ENCODE results near the gene ITPK1.

DNA sequence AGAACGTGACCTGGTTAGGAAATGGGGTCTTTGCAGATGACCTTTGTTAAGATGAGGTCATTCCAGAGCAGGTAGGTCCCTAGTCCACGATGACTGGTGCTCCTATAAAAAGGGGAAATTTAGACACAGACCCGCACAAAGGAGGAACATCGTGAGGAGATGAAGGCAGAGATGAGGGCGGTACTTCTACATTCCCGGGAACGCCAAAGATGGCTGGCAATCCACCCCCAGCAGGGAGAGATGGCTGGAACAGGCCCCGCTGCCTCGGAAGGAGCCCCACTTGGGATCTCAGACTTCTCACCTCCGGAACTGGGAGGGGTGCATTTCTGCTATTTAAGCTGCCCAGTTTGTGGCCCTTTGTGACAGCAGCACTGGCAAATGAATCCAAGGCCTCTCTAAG lies 85.0 kb downstream of the ITPK1 start:
- TF ChIP-seq POLR2AphosphoS5 (IDR thresholded peaks at IDR 0.05) (no peak), CTCF (IDR thresholded peaks at IDR 0.05) (no peak), EP300 (IDR thresholded peaks at IDR 0.05; ENCODE audit: low read depth) (no peak)

Data from transverse colon (tissue), 4 donors.